Endothelial cell of umbilical vein (primary cell): Measurements from ENCODE around the gene PSMC3. TPM values are rescaled to one million over a fixed set of nuclear protein-coding genes. Genes with fewer than 3 reads are reported as not detected.

Experiments used
- BruUV-seq: library from RNA; stranded (reverse); fragments of 400-500 nt; replicated peaks from 2 replicates; lab custom pipeline; 2021; lab: Mats Ljungman, UMichigan
- CTCF ChIA-PET: fragments of 300-600, 350-600 bp; sonication (Branson Sonifier 250); formaldehyde crosslinking; loops from one replicate; lab custom pipeline; 2021; ENCODE audit warnings: antibody characterized with exemption, inconsistent platforms; lab: Charles Lee
- POLR2A ChIA-PET: fragments of 300-600, 350-600 bp; sonication (Branson Sonifier 250); formaldehyde crosslinking; loops from one replicate; lab custom pipeline; 2021; ENCODE audit warnings: antibody characterized with exemption, inconsistent platforms; lab: Charles Lee
- DNase-seq: peaks from one replicate; pipeline ENCODE4 v3.0.0-alpha.2; 2011; ENCODE audit warnings: low read depth, low spot score
- FAIRE-seq: peaks from 2 replicates; lab custom pipeline; 2011; peaks lifted over from hg19 to GRCh38; lab: Jason Lieb, UNC
- H2AFZ ChIP-seq: 2 replicates; pipeline ENCODE4 v1.6.0; 2012; ENCODE audit warnings: low read depth, low read length, control low read depth, inconsistent platforms
- H3K27ac ChIP-seq: 2 replicates; pipeline ENCODE4 v1.5.1; 2011; ENCODE audit warnings: low read depth, mild to moderate bottlenecking, control low read depth, low read length, moderate library complexity; ENCODE audit not compliant: insufficient read depth
- H3K27me3 ChIP-seq, 2 experiments: 2 replicates each; pipeline versions ENCODE4 v1.6.0 to v1.6.1; 2011; ENCODE audit warnings: low read length in 2 of 2, mixed read lengths in 1 of 2; ENCODE audit not compliant: control insufficient read depth in 2 of 2, insufficient read depth in 2 of 2
- H3K36me3 ChIP-seq, 2 experiments: 2 replicates in 1 of 2; 3 replicates in 1 of 2; pipeline ENCODE4 v1.5.1; 2011; ENCODE audit warnings: low read length in 2 of 2, mild to moderate bottlenecking in 1 of 2, moderate library complexity in 1 of 2; ENCODE audit not compliant: control insufficient read depth in 2 of 2, insufficient read depth in 2 of 2; ENCODE audit errors: extremely low read depth in 1 of 2
- H3K4me1 ChIP-seq: 3 replicates; pipeline ENCODE4 v1.5.1; 2011; ENCODE audit warnings: mild to moderate bottlenecking, low read length; ENCODE audit not compliant: control insufficient read depth, insufficient read depth; ENCODE audit errors: extremely low read depth
- H3K4me2 ChIP-seq: 2 replicates; pipeline ENCODE4 v1.6.1; 2011; ENCODE audit warnings: low read length, control low read depth, mixed read lengths; ENCODE audit not compliant: insufficient read depth
- H3K4me3 ChIP-seq, 3 experiments: fragments of 200-600 bp in 1 of 3; sonication (generic), shearing (Covaris generic) in 1 of 3; replicated peaks in 1 of 3; 2 replicates each; pipeline ENCODE4 v1.5.1; 2011 to 2016; ENCODE audit warnings: control low read depth in 3 of 3, low read length in 3 of 3, mild to moderate bottlenecking in 2 of 3, inconsistent platforms in 1 of 3, low read depth in 1 of 3, moderate library complexity in 1 of 3; ENCODE audit not compliant: insufficient read depth in 1 of 3
- H3K79me2 ChIP-seq: 2 replicates; pipeline ENCODE4 v1.6.0; 2012; ENCODE audit warnings: low read length, inconsistent platforms; ENCODE audit not compliant: control insufficient read depth, insufficient read depth
- H3K9ac ChIP-seq: replicated peaks from 2 replicates; pipeline ENCODE3; 2011; ENCODE audit warnings: low read length, control low read depth; ENCODE audit not compliant: insufficient read depth; ENCODE audit errors: extremely low read depth
- H3K9me1 ChIP-seq: replicated peaks from 3 replicates; pipeline ENCODE4 v1.6.0; 2011; ENCODE audit warnings: mild to moderate bottlenecking, low read length; ENCODE audit not compliant: control insufficient read depth, insufficient read depth; ENCODE audit errors: extremely low read depth
- H3K9me3 ChIP-seq: replicated peaks from 2 replicates; pipeline ENCODE4 v1.5.1; 2012; ENCODE audit warnings: low read length, inconsistent platforms; ENCODE audit not compliant: control insufficient read depth, insufficient read depth
- H4K20me1 ChIP-seq: replicated peaks from 2 replicates; pipeline ENCODE3; 2011; ENCODE audit warnings: mild to moderate bottlenecking, low read length; ENCODE audit not compliant: control insufficient read depth, insufficient read depth; ENCODE audit errors: extremely low read depth
- CTCF ChIP-seq, 2 donors: IDR thresholded peaks; 1 replicate in 1 of 2; 2 replicates in 1 of 2; pipeline ENCODE4 v1.5.1; 2011; ENCODE audit warnings: low read length in 2 of 2, mild to moderate bottlenecking in 2 of 2, moderate library complexity in 2 of 2, control low read depth in 1 of 2, inconsistent platforms in 1 of 2, low read depth in 1 of 2; ENCODE audit not compliant: insufficient read depth in 1 of 2; ENCODE audit errors: extremely low read depth in 1 of 2
- EZH2 ChIP-seq: IDR thresholded peaks from 2 replicates; pipeline ENCODE4 v1.6.1; 2012; ENCODE audit warnings: borderline replicate concordance, low read depth, mild to moderate bottlenecking, moderate library complexity, low read length, inconsistent platforms; ENCODE audit not compliant: severe bottlenecking
- FOS ChIP-seq: IDR thresholded peaks from 2 replicates; pipeline ENCODE4 v1.6.1; 2011; ENCODE audit warnings: mild to moderate bottlenecking, low read length, moderate library complexity, borderline replicate concordance; ENCODE audit not compliant: insufficient read depth
- GATA2 ChIP-seq: IDR thresholded peaks from 2 replicates; pipeline ENCODE4 v1.7.0; 2011; ENCODE audit warnings: low read depth, mild to moderate bottlenecking, moderate library complexity, mixed read lengths, low read length; ENCODE audit not compliant: insufficient read length, insufficient read depth
- JUN ChIP-seq: IDR thresholded peaks from 2 replicates; pipeline ENCODE4 v1.6.1; 2011; ENCODE audit warnings: borderline replicate concordance, low read depth; ENCODE audit not compliant: insufficient read length, insufficient read depth
- POLR2A ChIP-seq: IDR thresholded peaks from 2 replicates; pipeline ENCODE4 v1.6.1; 2012; ENCODE audit warnings: low read depth, mild to moderate bottlenecking, control low read depth, low read length
- POLR2AphosphoS5 ChIP-seq: IDR thresholded peaks from 2 replicates; pipeline ENCODE4 v1.6.1; 2012; ENCODE audit warnings: low read depth, mild to moderate bottlenecking, control low read depth, low read length, moderate library complexity; ENCODE audit not compliant: insufficient read depth
- dilution Hi-C: fragments of 300-500 bp; cut with MboI; formaldehyde crosslinking; loops from one replicate; pipeline ENCODE4 v1.15.0; 2019; ENCODE audit warnings: low sequenced_read_pairs; ENCODE audit not compliant: extremely low pct_ligation_motif_present
- intact Hi-C: fragments of 100-400 bp; cut with micrococcal nuclease; formaldehyde crosslinking; loops from one replicate; pipeline ENCODE4 v1.10.0; 2022
- polyA plus RNA-seq, 4 experiments: library from polyadenylated mRNA; depleted of rRNA in 3 of 4; stranded (reverse) in 3 of 4; unstranded in 1 of 4; fragments of >200 nt; gene quantifications; 2 replicates each; pipeline versions ENCODE4 v1.2.1 to v1.2.3, GENCODE V29; 2011 to 2012; ENCODE audit warnings: missing spikeins in 1 of 4
- total RNA-seq: library from RNA; stranded (reverse); gene quantifications from 2 replicates; pipeline ENCODE4 v1.2.3, GENCODE V29; 2021
- TF ChIP-seq, protein P1 (sequence below): IDR thresholded peaks from 2 replicates; pipeline ENCODE4 v1.6.1; 2011; ENCODE audit not compliant: insufficient read depth, insufficient read length

Gene PSMC3
- total and polyA plus RNA-seq, 2 donors (not counting 3 experiments of a cell fraction or from before 2014, with no cell fraction given): 179 to 203 TPM

GRCh38 chr11:47384498-47384897 is 41.7 kb downstream of the PSMC3 start:
- no peak overlapping the region for H3K9ac ChIP-seq
- no peaks in the 10 kb centered on the region for H3K9me1 ChIP-seq
- no peak overlapping the region for H3K4me2 ChIP-seq
- TF ChIP-seq POLR2A (no peak), GATA2 (no peak), CTCF (IDR thresholded peaks at IDR 0.05; ENCODE audit: extremely low read depth in 1 of 2, insufficient read depth in 1 of 2, low read depth in 1 of 2, low read length in 2 of 2) (no peak), POLR2AphosphoS5 (no peak), EZH2 (no peak), FOS (no peak), JUN (no peak)
- TF ChIP-seq, protein P1, sequence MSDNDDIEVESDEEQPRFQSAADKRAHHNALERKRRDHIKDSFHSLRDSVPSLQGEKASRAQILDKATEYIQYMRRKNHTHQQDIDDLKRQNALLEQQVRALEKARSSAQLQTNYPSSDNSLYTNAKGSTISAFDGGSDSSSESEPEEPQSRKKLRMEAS: no peak
- intact Hi-C loops (no loop called here), dilution Hi-C loops (no loop called here)
- BruUV-seq: no TSS peak
- no peaks in the 10 kb centered on the region for H4K20me1 ChIP-seq
- no peaks in the 10 kb centered on the region for H3K79me2 ChIP-seq
- no peaks in the 10 kb centered on the region for H3K9me3 ChIP-seq
- no peak overlapping the region for H3K4me3 ChIP-seq
- no peak overlapping the region for H3K27ac ChIP-seq
- H3K4me1 ChIP-seq: no peaks in the 10 kb centered on the region
- H3K36me3 ChIP-seq: no peaks in the 10 kb centered on the region
- DNase-seq: no peak
- peak; percentile 38 for FAIRE-seq
- no peak overlapping the region for H2AFZ ChIP-seq
- ChIA-PET CTCF (no interaction called here), POLR2A (no interaction called here)
- H3K27me3 ChIP-seq: no peaks in the 10 kb centered on the region
